WTC11 (cell line): Measurements from ENCODE around the gene ZP2.

Experiments used
- CREB1 ChIP-seq: sonication (generic); formaldehyde crosslinking; IDR thresholded peaks from 2 replicates; pipeline ENCODE4 v1.8.0; 2023; ENCODE audit warnings: mild to moderate bottlenecking, missing genetic modification reagents
- FOXJ3 ChIP-seq: sonication (generic); formaldehyde crosslinking; IDR thresholded peaks from 2 replicates; pipeline ENCODE4 v1.9.0; 2021; ENCODE audit warnings: missing genetic modification reagents, mild to moderate bottlenecking, borderline replicate concordance
- JUN ChIP-seq: sonication (generic); formaldehyde crosslinking; IDR thresholded peaks from 2 replicates; pipeline ENCODE4 v1.8.0; 2023; ENCODE audit warnings: mild to moderate bottlenecking, missing genetic modification reagents
- TCF7 ChIP-seq: sonication (generic); formaldehyde crosslinking; IDR thresholded peaks from 2 replicates; pipeline ENCODE4 v1.8.0; 2022; ENCODE audit warnings: mild to moderate bottlenecking, low read depth, missing genetic modification reagents, moderate library complexity
- TP53 ChIP-seq: sonication (generic); formaldehyde crosslinking; IDR thresholded peaks from 2 replicates; pipeline ENCODE4 v1.8.1; 2023; ENCODE audit warnings: mild to moderate bottlenecking, missing genetic modification reagents
- ZNF138 ChIP-seq: sonication (generic); formaldehyde crosslinking; conservative IDR thresholded peaks from 2 replicates; pipeline ENCODE4 v1.8.1; 2022; ENCODE audit warnings: mild to moderate bottlenecking, moderate library complexity, missing genetic modification reagents
- TF ChIP-seq, protein P1 (sequence below): fragments of 200-600 bp; IDR thresholded peaks from 2 replicates; pipeline ENCODE4 v1.8.0; 2022; ENCODE audit warnings: antibody characterized with exemption
- TF ChIP-seq, protein P2 (sequence below): sonication (generic); formaldehyde crosslinking; IDR thresholded peaks from 2 replicates; pipeline ENCODE4 v1.8.0; 2022; ENCODE audit warnings: mild to moderate bottlenecking, missing genetic modification reagents
- TF ChIP-seq, protein P3 (sequence below): sonication (generic); formaldehyde crosslinking; IDR thresholded peaks from 2 replicates; pipeline ENCODE4 v1.8.1; 2023; ENCODE audit warnings: mild to moderate bottlenecking, missing genetic modification reagents, moderate library complexity
- TF ChIP-seq, protein P4 (sequence below): sonication (generic); formaldehyde crosslinking; IDR thresholded peaks from 2 replicates; pipeline ENCODE4 v1.8.1; 2023; ENCODE audit warnings: mild to moderate bottlenecking, missing genetic modification reagents, borderline replicate concordance

DNA sequence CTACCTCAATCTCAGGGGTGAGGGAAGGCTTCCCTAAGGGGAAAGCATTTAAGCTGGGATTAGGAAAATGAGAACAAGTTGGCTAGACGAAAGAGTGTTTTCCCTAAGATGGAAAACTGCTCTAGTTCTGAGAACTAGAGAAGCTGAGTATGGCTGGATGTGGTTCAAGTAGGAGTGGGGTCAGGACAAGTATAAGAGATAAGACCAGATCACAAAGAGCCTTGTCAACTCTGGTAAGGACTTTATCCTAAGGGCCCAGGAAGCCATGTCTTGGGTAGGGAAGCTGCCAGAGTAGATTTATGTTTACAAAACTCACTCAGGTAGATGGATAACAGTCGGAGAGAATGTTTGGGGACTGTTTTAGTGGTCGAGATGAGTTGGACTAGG lies 23.8 kb upstream of the ZP2 start:
- TF ChIP-seq JUN (no peak), TCF7 (CRISPR knock-in tag) (no peak), FOXJ3 (no peak), CREB1 (CRISPR knock-in tag) (no peak), TP53 (CRISPR knock-in tag) (no peak), ZNF138 (CRISPR knock-in tag) (no peak)
- TF ChIP-seq, protein P1, sequence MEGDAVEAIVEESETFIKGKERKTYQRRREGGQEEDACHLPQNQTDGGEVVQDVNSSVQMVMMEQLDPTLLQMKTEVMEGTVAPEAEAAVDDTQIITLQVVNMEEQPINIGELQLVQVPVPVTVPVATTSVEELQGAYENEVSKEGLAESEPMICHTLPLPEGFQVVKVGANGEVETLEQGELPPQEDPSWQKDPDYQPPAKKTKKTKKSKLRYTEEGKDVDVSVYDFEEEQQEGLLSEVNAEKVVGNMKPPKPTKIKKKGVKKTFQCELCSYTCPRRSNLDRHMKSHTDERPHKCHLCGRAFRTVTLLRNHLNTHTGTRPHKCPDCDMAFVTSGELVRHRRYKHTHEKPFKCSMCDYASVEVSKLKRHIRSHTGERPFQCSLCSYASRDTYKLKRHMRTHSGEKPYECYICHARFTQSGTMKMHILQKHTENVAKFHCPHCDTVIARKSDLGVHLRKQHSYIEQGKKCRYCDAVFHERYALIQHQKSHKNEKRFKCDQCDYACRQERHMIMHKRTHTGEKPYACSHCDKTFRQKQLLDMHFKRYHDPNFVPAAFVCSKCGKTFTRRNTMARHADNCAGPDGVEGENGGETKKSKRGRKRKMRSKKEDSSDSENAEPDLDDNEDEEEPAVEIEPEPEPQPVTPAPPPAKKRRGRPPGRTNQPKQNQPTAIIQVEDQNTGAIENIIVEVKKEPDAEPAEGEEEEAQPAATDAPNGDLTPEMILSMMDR, result no peak
- TF ChIP-seq, protein P2, sequence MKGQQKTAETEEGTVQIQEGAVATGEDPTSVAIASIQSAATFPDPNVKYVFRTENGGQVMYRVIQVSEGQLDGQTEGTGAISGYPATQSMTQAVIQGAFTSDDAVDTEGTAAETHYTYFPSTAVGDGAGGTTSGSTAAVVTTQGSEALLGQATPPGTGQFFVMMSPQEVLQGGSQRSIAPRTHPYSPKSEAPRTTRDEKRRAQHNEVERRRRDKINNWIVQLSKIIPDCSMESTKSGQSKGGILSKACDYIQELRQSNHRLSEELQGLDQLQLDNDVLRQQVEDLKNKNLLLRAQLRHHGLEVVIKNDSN, result no peak
- TF ChIP-seq, protein P3, sequence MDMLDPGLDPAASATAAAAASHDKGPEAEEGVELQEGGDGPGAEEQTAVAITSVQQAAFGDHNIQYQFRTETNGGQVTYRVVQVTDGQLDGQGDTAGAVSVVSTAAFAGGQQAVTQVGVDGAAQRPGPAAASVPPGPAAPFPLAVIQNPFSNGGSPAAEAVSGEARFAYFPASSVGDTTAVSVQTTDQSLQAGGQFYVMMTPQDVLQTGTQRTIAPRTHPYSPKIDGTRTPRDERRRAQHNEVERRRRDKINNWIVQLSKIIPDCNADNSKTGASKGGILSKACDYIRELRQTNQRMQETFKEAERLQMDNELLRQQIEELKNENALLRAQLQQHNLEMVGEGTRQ (CRISPR knock-in tag), result no peak
- TF ChIP-seq, protein P4, sequence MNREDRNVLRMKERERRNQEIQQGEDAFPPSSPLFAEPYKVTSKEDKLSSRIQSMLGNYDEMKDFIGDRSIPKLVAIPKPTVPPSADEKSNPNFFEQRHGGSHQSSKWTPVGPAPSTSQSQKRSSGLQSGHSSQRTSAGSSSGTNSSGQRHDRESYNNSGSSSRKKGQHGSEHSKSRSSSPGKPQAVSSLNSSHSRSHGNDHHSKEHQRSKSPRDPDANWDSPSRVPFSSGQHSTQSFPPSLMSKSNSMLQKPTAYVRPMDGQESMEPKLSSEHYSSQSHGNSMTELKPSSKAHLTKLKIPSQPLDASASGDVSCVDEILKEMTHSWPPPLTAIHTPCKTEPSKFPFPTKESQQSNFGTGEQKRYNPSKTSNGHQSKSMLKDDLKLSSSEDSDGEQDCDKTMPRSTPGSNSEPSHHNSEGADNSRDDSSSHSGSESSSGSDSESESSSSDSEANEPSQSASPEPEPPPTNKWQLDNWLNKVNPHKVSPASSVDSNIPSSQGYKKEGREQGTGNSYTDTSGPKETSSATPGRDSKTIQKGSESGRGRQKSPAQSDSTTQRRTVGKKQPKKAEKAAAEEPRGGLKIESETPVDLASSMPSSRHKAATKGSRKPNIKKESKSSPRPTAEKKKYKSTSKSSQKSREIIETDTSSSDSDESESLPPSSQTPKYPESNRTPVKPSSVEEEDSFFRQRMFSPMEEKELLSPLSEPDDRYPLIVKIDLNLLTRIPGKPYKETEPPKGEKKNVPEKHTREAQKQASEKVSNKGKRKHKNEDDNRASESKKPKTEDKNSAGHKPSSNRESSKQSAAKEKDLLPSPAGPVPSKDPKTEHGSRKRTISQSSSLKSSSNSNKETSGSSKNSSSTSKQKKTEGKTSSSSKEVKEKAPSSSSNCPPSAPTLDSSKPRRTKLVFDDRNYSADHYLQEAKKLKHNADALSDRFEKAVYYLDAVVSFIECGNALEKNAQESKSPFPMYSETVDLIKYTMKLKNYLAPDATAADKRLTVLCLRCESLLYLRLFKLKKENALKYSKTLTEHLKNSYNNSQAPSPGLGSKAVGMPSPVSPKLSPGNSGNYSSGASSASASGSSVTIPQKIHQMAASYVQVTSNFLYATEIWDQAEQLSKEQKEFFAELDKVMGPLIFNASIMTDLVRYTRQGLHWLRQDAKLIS (CRISPR knock-in tag), result no peak
